ENCODE measurements around the gene FAM227B. TPM values are rescaled to one million over a fixed set of nuclear protein-coding genes. Genes with fewer than 3 reads are reported as not detected.

FAM227B gene
- total RNA-seq, 1 donor from 2014 or later: 3.8 TPM

- Mint-ChIP-seq H3K27ac (ENCODE audit: unreplicated experiment) (no peak overlapping the region), H3K4me3 (ENCODE audit: unreplicated experiment) (no peak overlapping the region), H3K9me3 (ENCODE audit: unreplicated experiment) (peaks cover 1% of the 10 kb centered on the region), H3K27me3 (ENCODE audit: unreplicated experiment) (no peaks in the 10 kb centered on the region), H3K36me3 (ENCODE audit: low read depth, unreplicated experiment) (peaks cover 1% of the 10 kb centered on the region), H3K4me1 (ENCODE audit: unreplicated experiment) (no peaks in the 10 kb centered on the region)
- no peak for DNase-seq (ENCODE audit: low spot score)
- TF ChIP-seq CTCF (IDR thresholded peaks at IDR 0.05; ENCODE audit: unreplicated experiment): no peak
Measured at GRCh38 chr15:49506341-49506740, 114.3 kb downstream of the FAM227B start.

GRCh38 chr15:49501586-49501985 lies 119.0 kb downstream of the FAM227B start:
- H3K9me3 Mint-ChIP-seq (ENCODE audit: unreplicated experiment): peaks cover 7% of the 10 kb centered on the region
- TF ChIP-seq CTCF (IDR thresholded peaks at IDR 0.05; ENCODE audit: unreplicated experiment): no peak
- H3K27me3 Mint-ChIP-seq (ENCODE audit: unreplicated experiment): no peaks in the 10 kb centered on the region
- no peak for DNase-seq (ENCODE audit: low spot score)
- H3K36me3 Mint-ChIP-seq (ENCODE audit: low read depth, unreplicated experiment): peaks cover 7% of the 10 kb centered on the region
- no peak overlapping the region for H3K4me3 Mint-ChIP-seq (ENCODE audit: unreplicated experiment)
- no peaks in the 10 kb centered on the region for H3K4me1 Mint-ChIP-seq (ENCODE audit: unreplicated experiment)
- no peak overlapping the region for H3K27ac Mint-ChIP-seq (ENCODE audit: unreplicated experiment)

- no peak for DNase-seq (ENCODE audit: low spot score)
- no peaks in the 10 kb centered on the region for H3K27me3 Mint-ChIP-seq (ENCODE audit: unreplicated experiment)
- peaks cover 4% of the 10 kb centered on the region for H3K36me3 Mint-ChIP-seq (ENCODE audit: low read depth, unreplicated experiment)
- no peak overlapping the region for H3K4me3 Mint-ChIP-seq (ENCODE audit: unreplicated experiment)
- H3K9me3 Mint-ChIP-seq (ENCODE audit: unreplicated experiment): peaks cover 4% of the 10 kb centered on the region
- no peak for TF ChIP-seq CTCF (IDR thresholded peaks at IDR 0.05; ENCODE audit: unreplicated experiment)
- no peaks in the 10 kb centered on the region for H3K4me1 Mint-ChIP-seq (ENCODE audit: unreplicated experiment)
- H3K27ac Mint-ChIP-seq (ENCODE audit: unreplicated experiment): no peak overlapping the region
Measured at GRCh38 chr15:49495993-49496753, 124.4 kb downstream of the FAM227B start.

- TF ChIP-seq CTCF (IDR thresholded peaks at IDR 0.05; ENCODE audit: unreplicated experiment): no peak
- Mint-ChIP-seq H3K9me3 (ENCODE audit: unreplicated experiment) (no peaks in the 10 kb centered on the region), H3K27me3 (ENCODE audit: unreplicated experiment) (no peaks in the 10 kb centered on the region), H3K27ac (ENCODE audit: unreplicated experiment) (no peak overlapping the region), H3K4me3 (ENCODE audit: unreplicated experiment) (no peak overlapping the region), H3K36me3 (ENCODE audit: low read depth, unreplicated experiment) (no peaks in the 10 kb centered on the region), H3K4me1 (ENCODE audit: unreplicated experiment) (no peaks in the 10 kb centered on the region)
- DNase-seq (ENCODE audit: low spot score): no peak
Measured at GRCh38 chr15:49494842-49495241, 125.8 kb downstream of the FAM227B start.

GRCh38 chr15:49492830-49493229 lies 127.8 kb downstream of the FAM227B start:
- no peak for DNase-seq (ENCODE audit: low spot score)
- no peaks in the 10 kb centered on the region for H3K9me3 Mint-ChIP-seq (ENCODE audit: unreplicated experiment)
- TF ChIP-seq CTCF (IDR thresholded peaks at IDR 0.05; ENCODE audit: unreplicated experiment): no peak
- no peak overlapping the region for H3K27ac Mint-ChIP-seq (ENCODE audit: unreplicated experiment)
- H3K4me3 Mint-ChIP-seq (ENCODE audit: unreplicated experiment): no peak overlapping the region
- no peaks in the 10 kb centered on the region for H3K36me3 Mint-ChIP-seq (ENCODE audit: low read depth, unreplicated experiment)
- H3K27me3 Mint-ChIP-seq (ENCODE audit: unreplicated experiment): peaks cover 2% of the 10 kb centered on the region
- no peaks in the 10 kb centered on the region for H3K4me1 Mint-ChIP-seq (ENCODE audit: unreplicated experiment)
